ENCODE data around the gene PLA2G2C. TPM values are rescaled to one million over a fixed set of nuclear protein-coding genes. Genes with fewer than 3 reads are reported as not detected.
"Not testable (repeated sequence)": the region's sequence is repeated elsewhere in the genome, so short reads cannot be mapped to it uniquely, and the experiment has no call there.

PLA2G2C gene, protein sequence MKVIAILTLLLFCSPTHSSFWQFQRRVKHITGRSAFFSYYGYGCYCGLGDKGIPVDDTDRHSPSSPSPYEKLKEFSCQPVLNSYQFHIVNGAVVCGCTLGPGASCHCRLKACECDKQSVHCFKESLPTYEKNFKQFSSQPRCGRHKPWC
- not detected for total RNA-seq

DNA sequence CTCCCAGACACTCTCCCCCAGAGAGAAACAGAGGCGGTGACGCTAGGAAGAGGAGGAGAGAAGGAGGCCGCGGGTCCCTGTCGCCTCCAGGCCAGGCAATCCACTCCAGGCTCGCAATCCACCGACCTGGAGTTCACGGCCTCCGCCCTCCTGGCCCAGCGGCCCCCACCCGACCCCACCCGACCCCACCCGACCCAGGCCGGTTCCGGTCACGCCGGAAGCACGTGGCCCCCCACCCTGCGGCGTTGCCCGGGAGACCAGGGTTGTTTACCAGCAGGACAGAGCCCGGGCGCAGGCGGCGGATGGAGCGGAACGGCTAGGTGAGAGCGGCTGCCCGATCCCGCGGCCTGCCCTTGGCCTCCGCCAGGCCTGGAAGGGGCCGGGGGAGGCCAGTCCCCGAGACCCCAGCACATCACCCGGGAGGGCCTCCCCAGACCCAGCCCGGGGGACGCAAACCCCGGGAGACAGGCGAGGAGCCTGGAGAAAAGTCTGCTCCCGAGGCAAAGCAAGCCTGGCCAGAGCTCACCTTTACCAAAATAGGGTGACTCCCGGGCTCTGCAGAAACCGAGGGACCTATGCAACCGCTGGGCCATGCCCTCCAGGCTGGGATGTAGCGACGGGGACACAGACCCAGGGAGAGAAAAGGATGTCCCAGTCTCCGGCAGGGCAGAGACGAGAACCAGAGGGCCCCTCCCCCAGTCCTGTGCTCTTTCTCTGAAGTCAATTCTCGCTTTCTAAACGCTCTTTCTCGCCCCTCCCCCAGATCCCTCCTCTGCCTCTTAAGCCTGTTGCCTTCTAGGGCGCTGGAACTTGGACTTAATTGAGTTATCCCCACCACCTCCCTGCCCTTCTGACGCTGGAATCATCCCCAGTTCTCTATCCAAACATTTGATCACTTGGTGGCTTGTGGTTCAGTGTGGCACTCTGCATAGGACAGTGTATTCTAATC, at the start of gene PLA2G2C, which contains the start of gene UBXN10:
Gene PLA2G2C, minus strand, starts transcription at position 685 of the 949 bp plus-strand sequence. CDS start 9,155 bp downstream, outside the sequence.
Gene UBXN10, plus strand, starts transcription at position 263 of the 949 bp plus-strand sequence. CDS start 4,466 bp downstream, outside the sequence.
- DNase-seq (ENCODE audit: low spot score): peak; percentile 73

DNA sequence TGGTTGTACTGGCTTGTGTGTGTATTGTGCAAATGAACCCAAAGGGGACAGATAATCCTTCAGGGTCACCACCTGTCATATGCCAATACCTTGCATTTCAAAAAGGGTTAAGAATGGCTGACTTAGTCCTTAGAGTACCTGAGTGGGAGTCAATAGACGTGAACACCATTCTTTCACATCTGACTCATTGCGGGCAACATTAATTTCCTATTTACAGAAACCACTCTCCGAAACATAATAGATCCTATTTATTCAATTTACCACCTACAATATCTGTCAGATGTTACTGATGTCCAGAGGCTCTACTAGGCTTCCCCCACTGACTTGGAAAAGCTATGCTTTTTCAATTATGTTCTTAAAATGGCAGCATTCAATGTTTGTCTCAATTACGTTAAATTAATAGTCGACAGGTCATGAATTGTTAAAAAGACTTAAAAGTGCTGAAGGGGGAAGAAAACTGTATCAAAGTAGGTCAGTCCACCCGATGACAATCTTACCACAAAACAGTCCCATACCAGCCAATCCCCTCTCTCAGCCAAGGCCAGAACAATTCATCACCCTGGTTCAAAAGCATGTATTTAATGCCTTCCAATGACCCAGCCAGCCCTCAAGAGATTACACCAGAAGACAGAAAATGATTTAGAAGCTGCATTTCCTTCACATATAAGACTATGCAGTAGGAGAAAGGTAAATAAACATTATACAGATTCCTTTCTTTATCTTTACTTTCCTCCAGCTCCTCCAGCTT, 48.6 kb upstream of the PLA2G2C start:
- no peak for DNase-seq (ENCODE audit: low spot score)

- DNase-seq (ENCODE audit: low spot score): no peak
These were observed 47.5 kb upstream of the PLA2G2C start for GRCh38 chr1:20233866-20234265.

DNA sequence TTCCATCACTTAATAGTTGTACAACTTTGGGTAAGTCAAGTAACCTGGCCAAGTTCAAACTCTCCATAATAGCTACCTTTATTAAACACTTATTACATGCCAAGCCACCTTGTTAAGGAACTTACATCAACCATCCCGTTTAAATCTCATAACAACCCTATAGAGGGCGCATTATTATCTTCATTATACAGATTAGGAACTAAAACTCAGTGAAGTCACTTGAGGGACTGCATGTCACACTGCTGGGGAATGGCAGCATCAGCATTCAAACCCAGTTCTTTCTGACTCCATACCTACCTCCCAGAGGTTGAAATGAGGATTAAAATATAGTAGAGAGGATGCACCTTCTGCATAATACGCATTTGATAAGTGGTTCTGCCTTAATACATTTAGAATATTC, 47.1 kb upstream of the PLA2G2C start:
- no peak for DNase-seq (ENCODE audit: low spot score)

DNA sequence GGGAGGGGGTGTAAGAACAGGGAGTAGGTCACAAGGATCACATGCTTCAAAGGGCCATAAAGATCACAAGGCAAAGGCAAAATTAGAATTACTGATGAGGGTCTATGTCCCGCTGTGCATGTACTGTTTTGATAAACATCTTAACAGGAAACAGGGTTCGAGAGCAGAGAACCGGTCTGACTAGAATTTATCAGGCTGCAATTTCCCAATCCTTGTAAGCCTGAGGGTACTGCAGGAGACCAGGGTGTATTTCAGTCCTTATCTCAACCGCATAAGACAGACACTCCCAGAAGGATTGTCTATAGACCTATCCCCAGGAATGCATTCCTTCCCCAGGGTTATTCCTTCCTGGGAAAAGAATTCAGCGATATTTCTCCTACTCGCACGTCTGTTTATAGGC, 46.2 kb upstream of the PLA2G2C start:
- not testable (repeated sequence) for DNase-seq (ENCODE audit: low spot score)

- DNase-seq (ENCODE audit: low spot score): no peak
These were observed 42.9 kb upstream of the PLA2G2C start for GRCh38 chr1:20229171-20229570.

DNA sequence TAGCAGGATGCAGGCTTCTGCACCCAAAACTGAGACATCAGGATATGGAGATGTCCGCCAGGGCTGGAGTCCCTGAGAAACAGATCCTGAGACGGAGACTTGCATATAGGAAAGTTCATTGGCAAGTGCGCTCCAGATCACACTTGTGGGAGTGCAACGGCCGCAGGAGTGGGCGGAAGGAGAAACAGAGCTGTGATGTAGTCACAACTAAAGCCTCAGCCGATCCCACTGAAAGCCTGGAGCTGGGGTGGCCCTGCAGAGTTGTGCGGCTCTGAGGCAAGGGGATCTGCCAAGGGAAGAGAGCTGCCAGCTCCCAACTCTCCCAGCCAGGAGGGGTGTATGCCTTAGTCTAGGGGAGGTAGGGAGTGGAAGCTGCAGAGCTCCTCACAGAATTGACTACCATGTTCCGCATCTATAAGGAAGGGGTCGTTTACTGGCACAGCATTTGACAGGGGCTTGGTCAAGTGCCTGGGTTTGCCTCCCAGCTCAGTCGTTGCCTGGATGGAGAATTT, 42.1 kb upstream of the PLA2G2C start:
- no peak for DNase-seq (ENCODE audit: low spot score)

DNA sequence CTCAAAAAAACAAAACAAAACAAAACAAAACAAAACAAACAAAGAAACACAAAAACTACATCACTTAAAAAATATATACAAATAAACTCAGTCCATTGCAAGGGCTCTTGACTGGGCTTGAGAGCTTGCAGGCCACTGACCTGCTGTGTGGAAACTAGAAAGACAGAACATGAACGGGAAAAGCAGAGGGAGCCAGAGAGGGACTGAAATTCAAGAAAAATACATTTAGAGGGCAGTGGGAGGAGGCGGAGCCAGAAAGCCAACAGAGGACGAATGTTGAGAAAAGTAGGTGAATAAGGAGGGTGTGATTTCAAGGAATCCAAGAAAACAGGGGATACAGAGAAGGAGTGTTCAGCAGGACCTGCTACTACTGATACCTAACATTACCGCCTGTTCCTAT, 41.4 kb upstream of the PLA2G2C start:
- no peak for DNase-seq (ENCODE audit: low spot score)

DNA sequence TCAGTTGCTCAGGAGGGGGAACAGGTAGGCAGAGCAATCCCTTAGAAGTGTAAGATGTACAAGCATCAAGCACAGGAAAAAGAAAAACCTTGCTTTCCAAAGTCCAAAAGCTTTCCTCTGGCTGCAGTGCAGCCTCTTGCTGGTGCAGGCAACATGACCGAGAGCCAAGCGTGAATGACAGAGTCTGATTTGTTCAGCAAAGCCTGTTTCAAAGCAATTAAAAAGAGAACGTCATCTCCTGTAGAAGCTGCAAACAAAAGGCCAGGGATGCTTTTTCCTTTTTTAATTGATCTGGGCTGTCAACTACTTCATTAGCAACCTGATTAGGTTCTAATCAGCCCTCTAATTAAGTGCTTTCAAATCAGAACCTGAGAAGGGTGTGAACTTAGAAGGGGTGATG, 38.2 kb upstream of the PLA2G2C start:
- no peak for DNase-seq (ENCODE audit: low spot score)

- DNase-seq (ENCODE audit: low spot score): no peak
These were observed 37.5 kb upstream of the PLA2G2C start for GRCh38 chr1:20223551-20224419.

DNA sequence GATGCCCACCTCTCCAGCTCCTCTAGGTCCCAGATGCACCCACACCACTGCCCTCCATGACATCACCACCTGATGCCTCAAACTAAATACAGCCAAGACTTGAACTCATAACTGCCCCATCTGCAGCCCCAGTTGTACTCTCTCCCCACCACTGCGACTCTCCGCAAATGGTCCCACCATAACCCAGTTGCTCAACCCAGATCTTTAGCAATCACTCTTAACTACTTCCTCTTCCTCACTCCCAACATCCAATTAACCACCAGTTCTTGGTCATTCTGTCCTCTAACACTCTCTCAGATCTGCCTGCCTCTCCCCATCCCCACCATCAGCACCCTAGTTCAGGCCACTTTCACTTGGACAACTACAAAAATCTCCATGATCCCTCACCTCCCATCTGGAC, 36.8 kb upstream of the PLA2G2C start:
- DNase-seq (ENCODE audit: low spot score): no peak

GRCh38 chr1:20220036-20220435, 33.7 kb upstream of the PLA2G2C start:
- no peak for DNase-seq (ENCODE audit: low spot score)

DNA sequence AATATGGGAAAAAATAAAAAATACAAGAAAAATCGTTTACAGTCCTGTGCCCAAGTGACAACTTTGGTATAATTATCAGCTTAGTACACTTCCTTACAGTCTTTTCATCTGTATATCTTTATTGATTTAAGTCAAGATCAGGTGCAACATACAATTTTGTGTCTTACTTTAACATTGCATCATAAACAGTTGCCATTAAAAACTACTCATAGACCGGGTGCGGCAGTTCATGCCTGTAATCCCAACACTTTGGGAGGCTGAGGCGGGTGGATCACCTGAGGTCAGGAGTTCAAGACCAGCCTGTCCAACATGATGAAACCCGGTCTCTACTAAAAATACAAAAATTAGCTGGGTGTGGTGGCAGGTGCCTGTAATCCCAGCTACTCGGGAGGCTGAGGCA, 32.7 kb upstream of the PLA2G2C start:
- DNase-seq (ENCODE audit: low spot score): not testable (repeated sequence)

- no peak for DNase-seq (ENCODE audit: low spot score)
These were observed 30.3 kb upstream of the PLA2G2C start for GRCh38 chr1:20216574-20216973.

- no peak for DNase-seq (ENCODE audit: low spot score)
These were observed 29.4 kb upstream of the PLA2G2C start for GRCh38 chr1:20215716-20216115.

- peak; percentile 88 for DNase-seq (ENCODE audit: low spot score)
These were observed 26.5 kb upstream of the PLA2G2C start for GRCh38 chr1:20212685-20213331.

- DNase-seq (ENCODE audit: low spot score): no peak
These were observed 25.9 kb upstream of the PLA2G2C start for GRCh38 chr1:20212085-20212684.

DNA sequence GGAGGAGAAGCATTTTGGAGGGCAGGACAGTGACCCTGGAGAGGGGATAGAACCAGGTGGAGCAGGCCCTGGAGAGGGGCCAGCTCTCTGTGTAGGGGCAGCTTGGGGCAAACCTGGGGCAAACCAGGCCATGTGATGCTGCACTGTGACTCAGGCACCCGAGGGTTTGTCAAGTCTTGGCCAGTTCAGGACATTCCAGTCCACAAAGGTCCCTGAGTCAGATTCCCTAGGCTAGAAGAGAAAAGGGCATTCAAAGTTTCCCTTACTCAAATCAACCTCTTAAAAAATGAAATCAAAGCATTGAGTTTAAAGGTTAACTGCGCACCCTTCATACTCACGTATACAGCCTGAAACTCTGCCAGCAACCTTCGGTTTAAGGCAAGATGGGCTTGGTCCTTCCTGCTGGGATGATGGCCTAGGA, 25.2 kb upstream of the PLA2G2C start:
- peak; percentile 50 for DNase-seq (ENCODE audit: low spot score)

- no peak for DNase-seq (ENCODE audit: low spot score)
These were observed 24.6 kb upstream of the PLA2G2C start for GRCh38 chr1:20210736-20211460.
